Stimulated activated memory B cell treated with anti-CD40 and anti-IgM and Interleukin-4, amounts not matched to agents 10 μg/mL and 1 μg/mL and 100 μg/mL, for 72 hours (primary cell): ENCODE measurements around the gene FLOT2.
"Not testable (repeated sequence)": the region's sequence is repeated elsewhere in the genome, so short reads cannot be mapped to it uniquely, and the experiment has no call there.

ENCODE experiments used
- ATAC-seq: fragments of 150-1000 bp; cut with Tn5 transposase; 2 replicates; pipeline ENCODE4 v1.10.0; 2021
- H3K27ac Mint-ChIP-seq: one replicate; pipeline ENCODE4 v1.8.0; 2022; ENCODE audit warnings: mild to moderate bottlenecking, mixed read lengths
- H3K27me3 Mint-ChIP-seq: one replicate; pipeline ENCODE4 v1.8.0; 2022; ENCODE audit warnings: mixed read lengths
- H3K36me3 Mint-ChIP-seq: one replicate; pipeline ENCODE4 v1.8.0; 2022; ENCODE audit warnings: mixed read lengths
- H3K4me1 Mint-ChIP-seq: one replicate; pipeline ENCODE4 v1.8.0; 2022; ENCODE audit warnings: mixed read lengths
- H3K4me3 Mint-ChIP-seq: one replicate; pipeline ENCODE4 v1.8.0; 2022; ENCODE audit warnings: mild to moderate bottlenecking, moderate library complexity, mixed read lengths
- H3K9me3 Mint-ChIP-seq: one replicate; pipeline ENCODE4 v1.8.0; 2022; ENCODE audit warnings: mixed read lengths

The FLOT2 gene

DNA sequence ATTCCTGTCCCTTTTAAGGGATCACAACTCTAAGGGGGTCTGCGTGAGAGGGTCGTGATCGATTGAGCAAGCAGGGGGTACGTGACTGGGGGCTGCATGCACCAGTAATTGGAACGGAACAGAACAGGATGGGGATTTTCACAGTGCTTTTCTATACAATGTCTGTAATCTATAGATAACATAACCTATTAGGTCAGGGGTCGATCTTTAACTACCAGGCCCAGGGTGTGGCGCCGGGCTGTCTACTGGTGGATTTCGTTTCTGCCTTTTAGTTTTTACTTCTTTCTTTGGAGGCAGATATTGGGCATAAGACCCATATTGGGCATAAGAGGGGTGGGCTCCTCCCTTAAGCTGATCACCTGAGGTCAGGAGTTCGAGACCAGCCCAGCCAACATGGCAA is 61.0 kb downstream of the FLOT2 start:
- not testable (repeated sequence) for H3K9me3 Mint-ChIP-seq, H3K4me3 Mint-ChIP-seq, ATAC-seq, H3K27ac Mint-ChIP-seq, H3K27me3 Mint-ChIP-seq
- peaks cover 16% of the 10 kb centered on the region for H3K36me3 Mint-ChIP-seq
- peaks cover 24% of the 10 kb centered on the region for H3K4me1 Mint-ChIP-seq

DNA sequence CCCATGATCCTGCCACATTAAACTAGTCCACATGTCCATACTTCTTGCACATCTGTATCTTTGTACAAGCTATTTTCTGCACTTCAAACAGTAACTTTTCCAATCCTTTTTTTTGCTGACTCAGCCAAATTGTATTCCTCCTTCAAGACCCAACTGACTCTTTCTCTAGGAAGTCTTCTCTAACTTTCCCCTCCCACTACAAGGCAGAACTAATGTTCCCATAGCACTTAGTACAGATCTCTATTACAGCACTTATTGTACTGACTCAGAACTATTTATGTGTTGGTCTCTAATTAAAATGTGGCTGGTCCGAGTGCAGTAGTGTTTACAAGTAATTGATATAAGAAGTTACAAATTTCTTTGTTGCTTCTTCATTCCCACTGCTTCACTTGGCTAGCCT is 63.1 kb downstream of the FLOT2 start:
- Mint-ChIP-seq H3K27ac (no peak overlapping the region), H3K36me3 (peaks cover 18% of the 10 kb centered on the region), H3K4me1 (peaks cover 15% of the 10 kb centered on the region), H3K9me3 (no peaks in the 10 kb centered on the region), H3K27me3 (no peaks in the 10 kb centered on the region), H3K4me3 (no peak overlapping the region)
- ATAC-seq = no peak
